GM18526 (cell line): ENCODE data around the gene ZNF608.

Source experiments
- POLR2A ChIP-seq: IDR thresholded peaks from 3 replicates; pipeline ENCODE4 v1.6.1; 2011; ENCODE audit not compliant: insufficient read length; ENCODE audit errors: extremely low read depth

The ZNF608 gene

GRCh38 chr5:124721229-124721735, 25.2 kb downstream of the ZNF608 start:
- no peak for TF ChIP-seq POLR2A

GRCh38 chr5:124720593-124720992, 25.8 kb downstream of the ZNF608 start:
- TF ChIP-seq POLR2A, result no peak

- TF ChIP-seq POLR2A, result no peak
Measured at GRCh38 chr5:124719113-124719967, 27.1 kb downstream of the ZNF608 start.

DNA sequence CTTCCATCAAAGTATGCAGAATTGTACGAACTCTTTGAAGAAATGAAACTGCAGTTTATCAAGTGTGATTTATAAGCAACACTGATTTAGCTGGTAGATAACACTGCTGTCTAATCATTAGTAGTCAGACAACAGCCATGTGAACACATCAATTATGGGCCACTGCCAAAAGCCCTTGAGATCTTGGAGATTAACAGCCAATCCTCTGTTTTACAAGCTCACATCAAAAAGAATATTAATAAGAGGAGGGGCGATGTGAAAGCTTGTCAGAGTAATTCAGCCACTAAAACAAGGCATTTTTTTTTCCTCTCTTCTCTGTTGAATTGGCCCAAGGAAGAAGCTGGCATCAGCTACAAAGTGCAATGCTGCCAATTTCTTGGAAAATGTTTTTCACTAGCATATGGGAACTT, 28.1 kb downstream of the ZNF608 start:
- TF ChIP-seq POLR2A, result no peak

DNA sequence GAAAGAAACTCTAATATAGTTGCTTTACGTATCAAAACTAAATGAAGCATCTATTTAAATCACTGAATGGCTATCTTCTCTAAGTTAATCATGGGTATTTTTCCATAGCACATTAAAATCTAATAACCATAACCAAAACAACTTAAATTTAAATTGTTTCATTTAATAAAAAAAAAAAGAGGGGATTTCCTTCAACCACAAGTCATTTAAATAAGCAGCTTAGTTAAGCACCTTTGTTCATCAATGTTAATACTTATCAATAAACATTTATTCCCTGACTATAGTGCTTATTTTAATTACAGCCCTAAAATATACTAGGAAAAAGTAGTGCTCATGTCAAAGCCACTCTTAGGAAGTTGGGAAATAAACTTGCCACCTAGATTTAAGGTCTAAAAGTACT, 30.3 kb downstream of the ZNF608 start:
- no peak for TF ChIP-seq POLR2A

DNA sequence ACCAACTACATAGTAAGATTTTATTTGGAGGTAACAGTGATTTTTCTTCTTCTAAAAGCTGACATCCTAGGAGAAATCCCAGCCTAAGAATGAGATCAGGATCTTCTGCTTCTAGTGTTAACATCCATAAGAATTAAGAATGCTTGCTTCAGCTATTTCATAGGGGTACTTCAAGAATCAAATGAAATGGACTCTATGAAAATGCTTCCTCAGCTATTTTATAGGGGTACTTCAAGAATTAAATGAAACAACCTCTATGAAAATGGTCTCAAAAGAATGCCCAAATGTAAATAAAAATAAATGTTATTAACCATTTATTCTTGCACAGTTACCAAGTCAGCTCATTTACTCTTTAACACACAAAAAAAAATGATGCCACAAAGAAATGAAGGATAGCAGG, 31.5 kb downstream of the ZNF608 start:
- no peak for TF ChIP-seq POLR2A

DNA sequence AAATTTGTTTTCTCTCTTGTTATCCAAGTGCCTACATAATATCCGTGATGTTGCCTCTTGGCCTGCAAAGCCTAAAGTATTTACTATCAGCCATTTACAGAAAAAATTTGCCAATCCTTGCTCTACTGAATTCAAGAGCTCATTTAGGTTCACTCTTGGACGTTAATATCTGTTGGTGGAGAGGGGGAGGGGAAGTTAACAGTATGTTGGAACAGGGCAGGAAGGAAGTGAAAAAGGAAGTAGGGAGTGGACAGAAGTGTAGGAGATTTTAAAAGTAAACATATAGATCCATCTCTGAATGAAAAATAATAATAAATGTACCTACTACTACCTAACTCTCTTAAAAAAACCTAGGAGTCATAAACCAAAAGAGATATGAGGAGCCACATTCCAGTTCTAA, 32.8 kb downstream of the ZNF608 start:
- TF ChIP-seq POLR2A, result no peak

- TF ChIP-seq POLR2A, result no peak
Measured at GRCh38 chr5:124712731-124713305, 33.6 kb downstream of the ZNF608 start.

- TF ChIP-seq POLR2A, result no peak
Measured at GRCh38 chr5:124708086-124708485, 38.4 kb downstream of the ZNF608 start.

DNA sequence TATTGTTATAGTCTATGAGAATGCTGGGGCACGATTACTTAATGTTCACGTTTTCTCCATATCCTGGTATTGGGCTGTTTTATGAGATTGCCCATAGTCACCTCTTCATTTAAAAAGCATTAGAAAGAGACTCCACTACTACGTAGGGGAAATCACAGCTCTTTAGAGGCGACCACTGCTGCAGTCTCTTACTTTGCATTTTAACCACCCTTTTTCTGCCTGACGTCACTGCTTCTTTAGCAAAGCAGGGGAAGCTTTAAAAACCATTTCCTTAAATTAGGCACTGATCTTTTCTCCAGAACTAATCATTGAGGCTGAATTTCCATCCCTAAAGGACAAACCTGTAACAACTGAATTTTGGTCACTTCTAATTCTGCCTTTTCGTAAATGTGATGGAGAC, 38.9 kb downstream of the ZNF608 start:
- TF ChIP-seq POLR2A, result no peak

DNA sequence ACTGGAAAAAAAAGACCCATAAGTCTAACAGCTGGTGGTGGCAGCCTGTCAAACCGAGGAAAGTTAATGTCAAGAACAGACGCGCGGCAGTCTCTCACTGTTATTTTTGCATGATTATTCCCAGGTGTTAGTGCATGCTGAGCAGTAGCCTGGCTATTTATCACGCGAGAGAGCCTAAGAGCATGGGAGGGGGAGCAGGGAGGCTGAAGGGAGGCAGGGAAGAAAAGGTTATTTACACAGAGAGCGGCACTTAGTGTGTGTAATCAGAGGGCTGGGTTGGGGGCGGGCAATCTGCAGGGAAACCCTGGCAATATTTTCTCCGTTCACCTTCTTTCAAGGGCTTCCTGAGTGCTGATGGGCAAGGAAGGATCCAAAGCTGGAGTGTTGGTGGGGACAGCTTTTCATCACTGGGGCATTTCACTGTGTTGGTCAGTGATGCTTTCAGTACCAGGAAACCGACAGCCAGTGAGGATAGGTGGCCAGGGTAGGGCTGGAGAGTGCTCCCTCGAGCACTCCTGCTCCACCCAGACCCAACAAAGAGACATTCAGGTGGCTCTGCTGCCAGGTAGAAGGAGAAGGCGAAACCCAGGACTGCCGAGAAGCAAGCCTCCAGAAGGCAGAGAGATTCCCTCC, 39.6 kb downstream of the ZNF608 start:
- no peak for TF ChIP-seq POLR2A

DNA sequence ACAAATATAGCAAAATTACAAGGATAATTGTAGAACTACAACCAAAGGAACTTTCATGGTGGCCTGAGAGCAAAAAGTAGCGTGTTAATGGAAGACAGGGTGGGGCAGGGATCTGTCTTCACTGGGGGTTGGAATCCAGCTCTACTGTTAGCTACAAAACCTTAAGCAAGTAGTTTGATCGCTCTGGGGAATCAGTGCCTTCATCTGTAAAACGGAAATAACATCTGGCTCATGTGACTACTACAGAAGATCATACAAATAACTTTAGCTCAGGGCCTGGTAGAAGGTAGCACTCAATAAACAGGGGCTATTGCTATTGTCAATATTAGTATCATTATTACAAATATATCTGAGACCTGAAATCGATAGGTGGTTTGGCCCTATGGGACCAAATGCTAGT, 40.4 kb downstream of the ZNF608 start:
- no peak for TF ChIP-seq POLR2A

GRCh38 chr5:124705577-124705976, 40.9 kb downstream of the ZNF608 start:
- TF ChIP-seq POLR2A, result no peak

- TF ChIP-seq POLR2A, result no peak
Measured at GRCh38 chr5:124704594-124705284, 41.7 kb downstream of the ZNF608 start.

DNA sequence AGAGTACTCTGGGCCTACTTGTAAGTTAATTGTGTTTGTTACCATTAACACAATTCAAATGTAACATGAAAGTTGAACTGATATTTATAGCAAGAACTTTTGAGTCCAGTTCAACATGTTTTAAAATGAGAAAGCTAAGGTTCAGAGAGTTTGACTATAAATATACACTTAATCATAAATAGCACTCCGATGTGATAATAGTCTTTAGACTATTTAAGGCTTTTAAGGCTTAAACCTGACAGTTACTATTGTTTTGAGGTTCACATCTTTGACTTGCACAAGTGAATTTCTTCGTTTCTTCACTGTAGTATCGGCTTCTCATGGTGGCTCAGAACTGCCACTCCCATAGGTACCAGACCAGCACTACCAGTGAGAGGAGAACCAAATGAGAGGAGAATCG, 42.4 kb downstream of the ZNF608 start:
- no peak for TF ChIP-seq POLR2A
